Measurements from ENCODE around the gene OR7A10. TPM values are rescaled to one million over a fixed set of nuclear protein-coding genes. Genes with fewer than 3 reads are reported as not detected.
"Not testable (repeated sequence)": the region's sequence is repeated elsewhere in the genome, so short reads cannot be mapped to it uniquely, and the experiment has no call there.

OR7A10 gene

GRCh38 chr19:14792250-14792649, 56.5 kb downstream of the OR7A10 start:
- not testable (repeated sequence) for H3K27me3 ChIP-seq (ENCODE audit: control insufficient read depth, insufficient read depth, low read length); H3K36me3 ChIP-seq (ENCODE audit: insufficient read depth, low read length); H3K9me3 ChIP-seq (replicated peaks; ENCODE audit: low read length); H3K9ac ChIP-seq (ENCODE audit: low read depth, low read length); H3K4me1 ChIP-seq (ENCODE audit: control insufficient read depth, insufficient read depth, low read length); H3K4me2 ChIP-seq (ENCODE audit: low read length); H3K4me3 ChIP-seq (ENCODE audit: low read length)

Small RNA genes within 50 kb of the gene (small RNA-seq; reads per million reads assigned to genes)
- not detected for gene AC005255.1
- not detected for gene OR7A18P
